IMR-90 (cell line): ENCODE data around the gene NRP2.

ENCODE experiments used
- CEBPB ChIP-seq: IDR thresholded peaks from 2 replicates; pipeline ENCODE4 v1.6.1; 2012; ENCODE audit warnings: low read depth, low read length, improper control_type of control experiment
- CTCF ChIP-seq: conservative IDR thresholded peaks from 2 replicates; pipeline ENCODE4 v1.5.1; 2012; ENCODE audit warnings: mild to moderate bottlenecking, low read depth, low read length, improper control_type of control experiment
- FOS ChIP-seq: fragments of 150-350 bp; IDR thresholded peaks from 2 replicates; pipeline ENCODE4 v1.6.1; 2016; ENCODE audit warnings: low read depth, low read length
- MAZ ChIP-seq: IDR thresholded peaks from 2 replicates; pipeline ENCODE4 v1.6.1; 2012; ENCODE audit warnings: low read depth, mild to moderate bottlenecking, low read length, improper control_type of control experiment, moderate library complexity, borderline replicate concordance
- MXI1 ChIP-seq: IDR thresholded peaks from 2 replicates; pipeline ENCODE4 v1.6.1; 2012; ENCODE audit warnings: low read depth, mild to moderate bottlenecking, low read length, moderate library complexity, borderline replicate concordance
- POLR2A ChIP-seq: IDR thresholded peaks from 2 replicates; pipeline ENCODE4 v1.6.1; 2012; ENCODE audit warnings: mild to moderate bottlenecking, low read depth, low read length
- RAD21 ChIP-seq: IDR thresholded peaks from 2 replicates; pipeline ENCODE4 v1.6.1; 2012; ENCODE audit warnings: low read length, improper control_type of control experiment

DNA sequence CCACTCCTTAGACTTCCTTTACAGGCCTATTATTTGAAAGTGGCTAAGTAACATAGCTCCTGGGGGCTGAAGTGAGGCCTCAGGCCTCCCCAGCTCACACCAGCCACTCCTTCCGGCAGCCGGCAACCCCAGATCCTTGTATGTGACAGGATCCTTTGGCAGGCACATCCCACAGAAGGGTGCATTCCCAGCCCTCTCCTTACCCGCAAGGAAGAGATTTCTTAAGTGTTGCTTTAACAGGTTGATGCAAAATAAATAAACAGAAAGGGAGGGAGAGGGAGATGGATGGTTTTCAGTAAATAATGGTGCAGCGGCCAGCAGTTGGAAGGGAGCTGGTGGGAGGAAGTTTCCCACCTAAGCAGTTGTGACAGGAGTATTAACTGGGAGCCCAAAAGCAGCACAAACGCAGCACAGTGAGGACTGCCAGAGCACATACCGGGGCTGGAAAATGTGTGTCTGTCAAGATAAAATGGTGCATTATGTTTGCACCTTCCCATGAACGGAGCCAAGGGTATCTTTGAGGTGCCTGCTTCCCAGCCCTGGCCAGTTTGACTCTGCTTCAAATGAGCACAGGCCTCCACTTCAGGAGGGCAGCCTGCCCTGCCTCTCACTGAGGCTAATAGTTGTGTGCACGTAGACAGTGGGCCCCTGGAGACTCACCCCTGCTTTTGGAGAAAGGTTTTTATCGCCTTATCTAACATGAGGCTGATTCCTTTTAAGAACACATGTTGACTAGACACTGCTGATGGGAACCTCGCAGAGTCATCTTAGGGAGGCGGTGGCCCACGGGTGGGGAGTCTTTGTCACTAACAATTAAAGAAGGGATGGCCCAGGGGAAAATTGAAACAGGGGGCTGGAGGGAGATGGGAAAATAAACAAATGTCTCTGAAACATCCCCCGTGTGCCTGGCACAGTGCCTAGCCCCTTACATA lies 32.8 kb downstream of the NRP2 start:
- TF ChIP-seq CTCF (no peak), FOS (no peak), MXI1 (no peak), CEBPB (no peak), RAD21 (no peak), POLR2A (no peak), MAZ (no peak)
